HG02884 (cell line): ENCODE results near the gene RIGI.
A peak's percentile ranks its signal among the peaks of the same experiment; 100 is the strongest.
"Not testable (repeated sequence)": the region's sequence is repeated elsewhere in the genome, so short reads cannot be mapped to it uniquely, and the experiment has no call there.

Source experiments
- ATAC-seq: cut with Tn5 transposase; IDR thresholded peaks from one replicate; pipeline ENCODE4 v1.9.1; 2021; ENCODE audit warnings: mild to moderate bottlenecking, moderate library complexity; ENCODE audit not compliant: unreplicated experiment

RIGI gene

DNA sequence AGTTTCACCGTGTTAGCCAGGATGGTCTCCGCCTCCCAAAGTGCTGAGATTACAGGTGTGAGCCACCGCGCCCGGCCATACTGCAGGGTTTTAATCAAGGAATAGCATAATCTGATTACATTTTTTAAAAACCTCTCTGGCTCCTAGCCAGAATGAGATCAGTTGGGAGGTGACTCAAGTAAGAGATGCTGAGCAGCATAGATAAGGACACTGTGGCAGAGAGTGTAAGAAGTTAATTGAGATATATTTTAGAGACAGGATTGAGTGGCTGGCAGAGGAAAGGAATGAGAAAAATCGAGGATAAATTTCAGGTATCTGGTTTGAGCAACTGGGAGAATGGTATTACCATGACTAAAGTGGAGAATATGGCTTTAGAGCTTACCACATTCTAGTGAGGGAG is 7.3 kb upstream of the RIGI start:
- ATAC-seq: no peak

- no peak for ATAC-seq
Observed at GRCh38 chr9:32526707-32527048, 682 bp upstream of the RIGI start.

DNA sequence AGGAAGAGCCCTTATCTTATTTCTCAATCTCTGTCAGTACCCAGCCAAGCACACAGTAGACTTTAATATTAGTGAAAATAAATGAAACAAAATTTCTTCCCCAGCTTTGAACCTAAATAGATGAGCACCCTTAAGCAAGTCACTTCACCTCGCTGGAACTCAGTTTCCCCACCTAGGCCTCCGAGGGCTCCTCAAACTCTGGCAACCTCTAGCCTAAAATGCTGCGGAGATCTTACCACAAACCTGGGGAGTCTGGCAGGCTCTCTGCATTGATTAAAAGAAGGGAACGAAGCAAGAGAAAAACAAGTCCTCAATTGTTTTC is 326 bp downstream of the RIGI start:
- no peak for ATAC-seq

GRCh38 chr9:32524892-32525708 is 896 bp downstream of the RIGI start:
- peak; percentile 14 for ATAC-seq

GRCh38 chr9:32524558-32524891 is 1.5 kb downstream of the RIGI start:
- not testable (repeated sequence) for ATAC-seq

- ATAC-seq: no peak
Observed at GRCh38 chr9:32523910-32524309, 2.1 kb downstream of the RIGI start.

DNA sequence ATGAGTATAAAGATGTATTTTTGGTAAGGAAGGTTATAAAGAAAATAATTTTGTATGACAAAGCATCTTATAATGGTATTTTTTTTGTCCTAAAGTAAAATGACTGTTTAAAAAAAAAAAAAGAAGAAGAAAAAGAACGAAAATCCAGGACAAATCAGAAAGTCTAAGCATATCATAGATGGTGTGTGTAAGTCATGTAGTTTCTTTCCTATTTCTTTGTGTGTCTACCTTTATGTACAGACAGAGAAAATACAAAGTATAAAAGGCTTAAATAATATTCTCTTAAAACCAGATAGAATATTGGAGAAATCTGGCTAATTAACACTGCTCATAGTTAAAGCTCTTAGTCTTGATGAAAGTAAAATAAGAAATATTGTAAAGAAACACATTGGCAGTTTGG is 7.7 kb downstream of the RIGI start:
- ATAC-seq: no peak

- ATAC-seq: no peak
Observed at GRCh38 chr9:32516241-32516640, 9.8 kb downstream of the RIGI start.

- no peak for ATAC-seq
Observed at GRCh38 chr9:32508728-32509127, 17.3 kb downstream of the RIGI start.

DNA sequence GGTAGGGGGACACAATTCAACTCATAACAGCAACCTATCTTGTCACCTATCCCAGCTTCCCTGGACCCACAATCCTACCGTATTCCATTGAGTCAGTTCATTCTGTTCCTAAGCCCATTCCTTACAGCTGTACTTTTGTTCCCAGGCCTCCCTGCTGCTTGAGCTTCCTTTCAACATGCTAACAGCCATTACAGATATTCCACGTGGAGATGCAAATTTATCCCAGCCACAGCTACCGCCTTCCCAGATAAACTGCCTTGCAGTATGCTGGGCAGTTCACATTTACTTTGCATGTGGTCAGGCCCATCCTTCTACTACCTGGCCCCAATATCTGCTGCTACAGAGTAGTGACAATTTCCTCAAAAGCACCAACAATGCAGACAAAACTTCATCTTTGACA is 23.0 kb downstream of the RIGI start:
- ATAC-seq: no peak

- no peak for ATAC-seq
Observed at GRCh38 chr9:32502464-32502863, 23.5 kb downstream of the RIGI start.

DNA sequence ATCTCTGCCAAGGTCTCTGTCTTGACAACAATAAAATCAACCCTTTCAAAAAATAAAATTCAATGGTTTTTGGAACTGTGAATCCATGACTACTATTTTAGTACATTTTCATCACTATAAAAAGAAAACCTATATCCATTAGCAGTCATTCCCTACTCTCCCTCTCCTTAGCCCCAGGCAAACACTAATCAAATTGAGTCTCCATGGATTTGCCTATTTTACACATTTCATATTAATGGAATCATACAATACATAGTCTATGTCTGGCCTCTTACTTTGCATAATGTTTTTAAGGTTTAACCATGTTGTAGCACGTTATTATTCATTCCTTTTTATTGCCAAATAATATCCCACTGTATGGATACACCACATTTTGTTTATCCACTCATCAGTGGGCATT is 24.1 kb downstream of the RIGI start:
- ATAC-seq: no peak

DNA sequence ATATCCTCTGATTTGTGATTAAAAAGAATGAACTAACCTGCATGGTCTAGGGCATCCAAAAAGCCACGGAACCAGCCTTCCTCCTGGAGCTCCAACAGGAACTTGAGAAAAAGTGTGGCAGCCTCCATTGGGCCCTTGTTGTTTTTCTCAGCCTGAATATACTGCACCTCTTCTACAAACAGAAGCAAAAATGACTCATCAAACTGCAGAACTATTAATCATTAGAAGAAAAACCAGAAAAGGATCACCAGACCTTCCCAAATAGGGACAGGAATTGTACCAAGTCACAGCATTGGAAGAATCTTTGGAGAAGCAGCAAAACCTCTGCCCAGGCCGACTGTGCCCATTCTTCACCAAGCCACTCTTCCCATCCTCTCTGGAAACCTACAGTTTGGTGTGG is 25.2 kb downstream of the RIGI start:
- no peak for ATAC-seq

- ATAC-seq: no peak
Observed at GRCh38 chr9:32497921-32498320, 28.1 kb downstream of the RIGI start.

- no peak for ATAC-seq
Observed at GRCh38 chr9:32490601-32491000, 35.4 kb downstream of the RIGI start.

- no peak for ATAC-seq
Observed at GRCh38 chr9:32487981-32488380, 38.0 kb downstream of the RIGI start.

DNA sequence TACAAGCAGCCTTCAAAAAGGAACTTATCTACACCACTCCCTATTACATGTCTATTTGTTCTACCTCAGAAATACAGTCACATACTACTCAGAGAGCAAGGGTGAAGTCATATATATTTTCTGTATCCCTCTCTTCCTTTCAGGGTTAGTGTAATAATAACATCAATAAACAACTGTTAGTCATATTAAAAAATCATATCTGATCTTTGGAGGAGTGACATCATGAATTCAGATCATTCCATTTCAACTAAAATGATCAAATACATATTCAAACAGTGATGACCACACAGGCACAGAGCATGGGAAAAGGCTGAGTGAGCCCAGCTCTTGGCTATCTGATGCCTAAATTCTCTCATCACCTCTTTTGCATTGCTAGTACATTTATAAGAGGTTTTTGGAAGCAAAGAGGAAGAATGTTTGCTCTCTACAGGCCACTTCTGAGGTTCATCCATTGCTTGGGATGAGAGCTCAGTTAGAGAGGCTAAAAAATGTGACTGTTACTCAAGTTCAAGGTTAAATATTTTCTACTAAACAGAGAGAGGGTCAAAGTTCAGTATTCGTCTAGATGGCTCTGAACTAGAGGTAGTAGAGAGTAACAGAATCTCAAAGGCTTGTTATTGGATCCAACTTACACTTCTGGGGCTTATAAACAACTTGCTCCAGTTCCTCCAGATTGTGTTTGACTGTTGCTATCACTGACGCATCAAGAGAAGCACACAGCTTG is 39.0 kb downstream of the RIGI start:
- no peak for ATAC-seq

DNA sequence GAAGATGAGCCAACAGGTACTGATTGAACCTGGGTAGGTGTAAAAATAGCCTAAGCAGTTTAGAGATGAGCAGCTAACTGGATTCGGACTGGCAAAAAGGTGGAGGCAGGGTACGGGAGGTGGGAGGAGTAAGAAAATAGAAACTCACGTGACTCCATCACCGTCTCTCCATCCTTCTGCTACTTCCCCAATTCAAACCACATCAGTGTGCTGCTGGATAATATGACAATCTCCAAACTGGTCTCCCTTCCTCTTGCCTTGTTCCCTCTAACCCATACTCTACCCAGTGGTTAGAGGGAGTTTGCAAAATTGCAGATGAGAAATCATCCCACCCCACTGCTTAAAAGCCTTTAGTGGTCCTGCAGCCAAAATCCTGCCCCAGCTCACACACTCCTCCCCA is 42.7 kb downstream of the RIGI start:
- ATAC-seq: no peak
